GM12891 (cell line): Measurements from ENCODE around the gene GNG11.
"Not testable (repeated sequence)": the region's sequence is repeated elsewhere in the genome, so short reads cannot be mapped to it uniquely, and the experiment has no call there.

Experiments
- DNase-seq: peaks from one replicate; pipeline ENCODE4 v3.0.0; 2011; ENCODE audit warnings: low spot score; ENCODE audit not compliant: insufficient read length
- FAIRE-seq: peaks from 2 replicates; lab custom pipeline; 2011; peaks lifted over from hg19 to GRCh38; lab: Jason Lieb, UNC
- PAX5 ChIP-seq: IDR thresholded peaks from 2 replicates; pipeline ENCODE4 v1.6.1; 2011; ENCODE audit warnings: low read length, moderate library complexity, mild to moderate bottlenecking; ENCODE audit not compliant: insufficient read depth, severe bottlenecking
- POLR2A ChIP-seq: IDR thresholded peaks from 2 replicates; pipeline ENCODE4 v1.6.1; 2011; ENCODE audit warnings: low read depth, low read length, control low read depth
- POLR2AphosphoS5 ChIP-seq: IDR thresholded peaks from 2 replicates; pipeline ENCODE4 v1.6.1; 2011; ENCODE audit warnings: low read depth, low read length, control low read depth
- POU2F2 ChIP-seq: IDR thresholded peaks from 2 replicates; pipeline ENCODE4 v1.6.1; 2011; ENCODE audit warnings: low read depth, mild to moderate bottlenecking, control low read depth, low read length, moderate library complexity
- SPI1 ChIP-seq: IDR thresholded peaks from 2 replicates; pipeline ENCODE4 v1.6.1; 2011; ENCODE audit warnings: low read depth, low read length, control low read depth
- TAF1 ChIP-seq: IDR thresholded peaks from 2 replicates; pipeline ENCODE4 v1.6.1; 2011; ENCODE audit warnings: low read depth, low read length, control low read depth

The GNG11 gene

DNA sequence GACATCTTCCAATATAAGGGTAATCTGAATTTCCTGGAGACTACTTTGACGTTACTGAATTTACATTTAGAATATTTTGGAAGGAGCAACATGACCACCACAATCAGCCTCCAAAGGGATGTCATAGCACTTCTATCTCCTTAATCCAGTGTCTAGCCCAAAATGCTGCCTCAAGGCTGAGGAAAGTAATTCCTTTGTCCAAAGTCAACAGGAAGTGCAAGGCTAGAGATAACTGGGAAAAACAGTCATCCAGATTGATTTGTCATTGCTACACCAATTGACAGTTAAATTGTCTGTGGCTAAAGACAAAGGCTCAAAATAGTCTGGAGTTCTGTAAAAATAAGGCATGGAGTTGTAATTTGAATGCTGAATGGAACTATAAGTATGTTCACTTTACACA is 27.1 kb upstream of the GNG11 start:
- no peak for DNase-seq
- FAIRE-seq, result no peak
- TF ChIP-seq SPI1, result no peak
- no peak for TF ChIP-seq POU2F2
- no peak for TF ChIP-seq POLR2AphosphoS5
- TF ChIP-seq PAX5, result no peak
- TF ChIP-seq POLR2A, result no peak
- no peak for TF ChIP-seq TAF1

DNA sequence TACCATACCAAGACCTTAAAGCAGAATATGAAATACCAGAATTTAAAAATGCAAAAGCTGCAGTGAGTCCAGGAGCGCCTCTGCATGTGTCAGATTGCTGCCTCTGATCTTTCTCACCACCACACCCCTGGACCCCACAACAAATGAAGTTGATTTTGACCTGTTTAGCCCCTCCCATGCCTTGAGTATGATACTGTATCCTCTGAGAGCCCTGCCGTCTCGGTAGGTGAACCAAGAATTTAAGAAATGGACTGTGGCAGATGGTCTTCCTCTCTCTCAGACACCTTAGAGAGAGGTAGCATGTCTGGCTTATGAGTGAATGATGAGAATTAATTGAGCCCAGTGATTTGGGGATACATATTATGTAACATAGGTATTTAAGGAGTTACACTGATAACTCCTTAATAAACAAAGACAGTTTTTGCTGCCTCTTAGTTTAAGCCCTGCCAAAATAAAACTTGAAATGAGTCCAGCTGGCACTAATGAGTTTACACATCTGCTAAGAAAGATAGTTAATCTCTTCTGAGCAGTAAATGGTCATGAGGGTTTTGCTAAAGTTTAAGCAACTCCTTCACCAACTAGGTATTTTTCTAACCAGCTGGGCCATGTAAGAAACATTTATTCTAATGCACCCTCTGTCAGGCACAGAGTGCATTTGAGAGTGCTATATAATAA is 26.4 kb upstream of the GNG11 start:
- no peak for DNase-seq
- TF ChIP-seq POLR2AphosphoS5 (no peak), SPI1 (no peak), PAX5 (no peak), POU2F2 (no peak), POLR2A (no peak), TAF1 (no peak)
- no peak for FAIRE-seq

DNA sequence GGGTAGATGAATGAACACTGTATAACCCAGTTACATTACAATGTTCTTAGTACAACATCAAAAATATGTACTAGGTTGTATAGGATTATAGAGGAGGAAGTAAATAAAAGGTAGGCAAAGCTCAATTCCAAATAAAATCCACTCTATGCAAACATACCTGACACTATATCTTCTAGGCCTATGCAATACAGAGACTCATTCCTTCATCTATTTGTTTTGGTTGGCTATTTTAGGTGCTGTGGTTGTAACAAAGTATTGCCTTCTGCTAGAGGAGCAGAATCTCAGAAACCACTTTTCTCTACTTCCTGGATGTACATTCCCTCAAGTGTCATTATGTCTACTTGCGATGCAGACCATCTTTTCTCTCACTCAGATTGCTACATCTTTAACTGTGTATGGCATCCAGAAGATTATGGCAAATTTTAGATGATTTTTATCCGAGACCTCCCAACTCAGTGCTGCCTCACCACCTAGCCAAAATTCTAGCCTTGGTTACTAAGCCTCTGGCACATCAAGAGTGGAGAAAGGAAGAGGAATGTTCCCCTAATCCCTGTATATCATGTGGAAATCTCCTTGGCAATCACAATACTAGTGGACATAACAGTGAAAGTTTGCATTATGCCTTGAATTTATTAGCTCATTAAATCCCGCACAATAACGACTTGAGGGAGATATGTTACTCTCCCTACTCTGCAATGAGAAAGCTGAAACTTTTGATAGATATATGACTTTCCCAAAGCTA is 25.5 kb upstream of the GNG11 start:
- no peak for FAIRE-seq
- no peak for DNase-seq
- TF ChIP-seq POLR2AphosphoS5 (no peak), POLR2A (no peak), POU2F2 (no peak), PAX5 (no peak), SPI1 (no peak), TAF1 (no peak)

DNA sequence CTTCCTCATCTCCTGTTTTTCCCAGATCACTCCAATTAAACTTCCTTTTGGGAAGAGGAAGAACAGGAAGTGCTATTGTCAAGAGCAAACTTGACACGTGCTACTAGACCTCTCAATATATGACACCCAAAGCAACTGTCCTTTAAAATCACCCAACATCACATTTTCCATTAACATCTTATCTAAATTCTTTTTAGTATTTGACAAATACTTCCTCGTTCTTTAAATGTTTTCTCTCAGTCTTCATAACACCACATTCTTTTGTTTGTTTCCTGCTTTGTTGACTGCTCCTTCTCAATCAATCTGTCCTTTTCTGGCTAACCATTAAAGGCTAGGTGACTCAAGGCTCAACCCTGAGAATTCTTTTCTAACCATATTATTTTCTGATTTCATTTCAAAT is 23.9 kb upstream of the GNG11 start:
- FAIRE-seq, result no peak
- TF ChIP-seq POLR2A, result no peak
- no peak for TF ChIP-seq POLR2AphosphoS5
- TF ChIP-seq POU2F2, result no peak
- TF ChIP-seq PAX5, result no peak
- TF ChIP-seq TAF1, result no peak
- TF ChIP-seq SPI1, result no peak

DNA sequence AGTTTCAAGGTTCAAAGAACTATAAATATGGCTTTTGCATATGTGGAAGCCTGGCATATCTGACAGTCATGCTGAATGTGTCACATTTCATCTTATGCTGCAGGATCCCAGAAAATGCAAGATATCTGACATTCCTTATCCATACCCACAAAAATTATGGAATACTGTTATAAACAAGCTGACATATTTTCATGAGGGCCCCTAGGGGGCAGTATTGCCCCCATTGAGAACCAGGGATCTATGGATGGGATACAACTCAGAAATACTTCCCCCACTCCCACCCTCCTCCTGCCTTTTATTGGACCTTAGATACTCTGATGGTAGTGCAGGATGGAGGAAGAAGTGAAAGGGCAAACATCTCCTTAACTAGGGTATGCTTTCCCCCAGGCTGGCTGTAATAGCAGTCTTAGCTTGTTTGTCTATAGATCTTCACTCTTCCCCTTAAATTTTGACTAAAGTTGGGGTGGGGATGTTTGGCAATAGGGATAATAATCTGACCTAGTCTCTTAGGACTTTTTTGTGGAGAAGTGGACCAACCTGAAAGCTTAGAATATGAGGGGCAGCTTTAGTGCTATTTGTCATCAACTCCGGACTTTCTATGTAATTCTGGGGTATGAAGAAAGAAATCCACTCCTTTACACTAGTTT is 18.6 kb upstream of the GNG11 start:
- FAIRE-seq (peak; percentile 73), DNase-seq (no peak)
- no peak for TF ChIP-seq POLR2A
- no peak for TF ChIP-seq SPI1
- no peak for TF ChIP-seq PAX5
- no peak for TF ChIP-seq TAF1
- TF ChIP-seq POU2F2, result no peak
- no peak for TF ChIP-seq POLR2AphosphoS5

More for the DNA sequence above, 23.9 kb upstream of the GNG11 start:
- DNase-seq, result no peak

DNA sequence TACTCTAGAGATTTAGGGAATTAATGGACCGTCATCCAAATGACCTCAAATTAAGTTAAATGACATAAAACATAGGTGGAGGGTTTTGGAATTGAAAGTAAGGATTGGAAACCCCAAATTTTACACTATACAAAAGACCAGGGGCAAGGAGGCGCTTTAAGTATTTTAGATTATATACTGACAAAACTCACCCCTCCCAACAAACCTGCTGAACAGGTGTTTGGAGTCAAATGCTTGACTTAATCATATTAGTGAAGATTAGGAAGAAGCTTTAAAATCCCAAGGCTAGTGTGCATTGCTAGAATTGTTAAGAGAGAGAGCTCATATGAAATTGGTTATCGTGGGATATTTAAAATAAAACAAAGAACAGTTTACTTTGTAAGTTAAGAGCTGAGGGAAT is 15.3 kb upstream of the GNG11 start, which contains the start of gene GNGT1:
Gene GNGT1 (plus strand): TSS at position 301 of the 400 bp plus-strand sequence. CDS start 180 bp downstream, outside the sequence.
- FAIRE-seq (no peak), DNase-seq (no peak)
- TF ChIP-seq TAF1, result no peak
- TF ChIP-seq PAX5, result no peak
- TF ChIP-seq POLR2A, result no peak
- no peak for TF ChIP-seq SPI1
- TF ChIP-seq POU2F2, result no peak
- TF ChIP-seq POLR2AphosphoS5, result no peak

DNA sequence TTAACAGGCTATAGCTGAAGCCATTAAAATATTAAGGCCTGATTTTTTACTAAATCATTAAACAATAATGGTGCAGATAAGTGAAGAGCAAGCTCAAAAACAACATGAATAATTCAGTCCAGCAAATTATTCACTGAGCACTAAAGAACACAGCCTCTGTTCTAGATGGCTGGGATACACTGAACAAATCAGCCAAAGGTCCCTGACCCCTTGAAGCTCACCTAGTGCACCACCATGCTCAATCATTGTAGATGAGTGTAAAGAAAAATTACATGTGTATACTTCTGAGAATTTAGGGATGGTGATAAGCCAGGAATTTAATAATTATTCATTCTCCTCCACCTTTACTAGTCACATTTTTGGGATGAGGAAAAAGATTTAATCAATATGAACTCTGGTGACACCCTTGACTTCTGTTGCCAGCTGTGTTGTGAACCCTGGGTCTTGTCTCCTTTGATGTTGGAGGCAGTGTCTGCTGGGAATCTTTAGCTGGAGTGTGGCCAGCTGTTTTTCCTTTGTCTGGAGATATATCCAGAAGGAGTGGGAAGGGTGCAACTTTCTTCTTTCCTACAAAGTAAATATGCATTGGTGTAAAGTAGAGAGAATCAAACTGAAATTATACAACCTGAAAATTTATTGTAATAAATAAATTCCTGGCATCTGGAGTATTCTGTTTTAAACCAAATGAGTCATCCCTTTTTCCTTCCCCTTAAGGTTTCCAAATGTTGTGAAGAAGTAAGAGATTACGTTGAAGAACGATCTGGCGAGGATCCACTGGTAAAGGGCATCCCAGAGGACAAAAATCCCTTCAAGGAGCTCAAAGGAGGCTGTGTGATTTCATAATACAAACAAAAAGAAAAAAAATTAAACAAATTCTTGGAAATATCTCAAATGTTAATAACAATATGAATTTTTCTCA is 11.2 kb upstream of the GNG11 start:
- no peak for TF ChIP-seq POLR2AphosphoS5
- no peak for TF ChIP-seq POU2F2
- no peak for TF ChIP-seq POLR2A
- TF ChIP-seq PAX5, result no peak
- no peak for TF ChIP-seq TAF1
- no peak for TF ChIP-seq SPI1
- FAIRE-seq (no peak), DNase-seq (no peak)

DNA sequence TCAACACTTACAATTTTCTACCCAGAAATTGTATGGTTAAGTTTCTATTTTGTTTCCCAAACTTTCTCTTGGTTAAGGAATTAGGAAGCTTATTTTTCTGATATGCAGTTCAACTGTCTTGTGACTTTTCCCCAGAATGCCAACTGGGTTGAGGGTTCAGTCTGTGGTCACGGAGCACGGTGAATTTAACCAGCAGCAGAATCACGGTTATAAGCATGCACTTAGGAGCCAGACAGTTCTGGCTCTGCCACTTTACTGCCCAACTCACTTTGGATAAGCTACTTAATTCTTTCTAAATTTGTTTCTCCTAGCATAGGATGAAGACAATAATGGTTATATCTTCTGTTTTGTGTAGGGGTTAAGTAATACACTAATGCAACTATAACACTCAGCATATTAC is 10.3 kb upstream of the GNG11 start:
- not testable (repeated sequence) for DNase-seq
- FAIRE-seq, result peak; percentile 50

DNA sequence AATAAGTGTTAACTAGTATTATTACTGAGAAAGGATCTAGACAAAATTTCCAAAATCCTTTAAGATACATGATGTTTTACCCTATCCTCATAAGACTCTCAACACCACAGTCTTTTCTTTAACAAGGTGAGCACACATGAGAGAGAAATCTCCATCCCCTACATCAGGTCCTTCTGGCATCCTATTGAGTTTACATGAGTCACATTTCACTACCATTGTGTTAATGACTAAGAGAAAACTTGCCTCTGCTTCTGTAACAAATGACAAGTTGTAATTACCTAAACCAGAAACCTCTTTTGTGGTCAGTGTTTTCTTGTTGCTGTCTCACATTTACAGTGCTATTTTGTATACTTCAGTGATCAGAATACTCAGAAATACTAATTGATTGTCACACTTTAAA is 9.9 kb upstream of the GNG11 start:
- not testable (repeated sequence) for DNase-seq, FAIRE-seq
